SKM-1 treated with dmso at 0.1 percent for 144 hours (cell line): ENCODE data around the gene ARID1B.

ENCODE experiments used
- DNase-seq: peaks from one replicate; lab custom pipeline; 2025; ENCODE audit not compliant: unreplicated experiment; lab: John Stamatoyannopoulos, UW

The ARID1B gene

DNA sequence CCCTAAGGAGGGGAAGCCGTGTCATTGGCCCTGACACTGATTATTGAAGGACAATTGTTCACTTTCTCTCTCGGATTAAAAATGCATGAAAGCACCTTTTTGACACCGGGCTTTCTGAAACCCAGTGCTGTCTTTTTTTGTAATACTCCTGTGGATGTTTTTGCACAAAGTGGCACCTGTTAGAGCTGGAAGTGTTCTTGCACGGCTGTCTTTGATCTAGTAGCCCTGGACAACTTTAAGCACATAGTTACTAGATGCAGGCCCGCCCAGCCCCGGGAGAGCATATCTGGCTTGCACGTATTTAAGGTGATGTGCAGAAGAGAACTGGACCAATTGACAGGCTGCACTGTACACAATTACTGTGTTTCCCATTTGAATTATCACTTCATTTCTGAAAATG, 72.6 kb downstream of the ARID1B start:
- DNase-seq: no peak

DNA sequence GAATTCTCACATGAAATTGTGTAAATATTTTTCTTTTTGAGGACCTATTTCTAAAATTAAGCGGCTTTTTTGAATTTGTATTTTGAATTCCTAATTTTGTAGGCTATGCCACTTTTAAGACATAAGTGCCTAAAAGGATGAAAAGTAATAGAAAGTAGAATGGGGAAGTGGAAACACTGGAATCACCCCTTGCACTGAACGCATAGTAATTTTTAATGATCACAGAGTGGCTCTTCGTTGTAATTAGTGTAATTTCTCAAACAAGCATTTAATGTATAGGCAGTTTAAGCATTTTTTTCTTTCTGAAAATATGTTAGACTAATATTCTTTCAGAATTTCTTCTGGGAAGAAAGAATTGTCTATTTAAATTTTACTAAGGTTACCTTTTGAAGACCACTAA, 73.2 kb downstream of the ARID1B start:
- DNase-seq: no peak

DNA sequence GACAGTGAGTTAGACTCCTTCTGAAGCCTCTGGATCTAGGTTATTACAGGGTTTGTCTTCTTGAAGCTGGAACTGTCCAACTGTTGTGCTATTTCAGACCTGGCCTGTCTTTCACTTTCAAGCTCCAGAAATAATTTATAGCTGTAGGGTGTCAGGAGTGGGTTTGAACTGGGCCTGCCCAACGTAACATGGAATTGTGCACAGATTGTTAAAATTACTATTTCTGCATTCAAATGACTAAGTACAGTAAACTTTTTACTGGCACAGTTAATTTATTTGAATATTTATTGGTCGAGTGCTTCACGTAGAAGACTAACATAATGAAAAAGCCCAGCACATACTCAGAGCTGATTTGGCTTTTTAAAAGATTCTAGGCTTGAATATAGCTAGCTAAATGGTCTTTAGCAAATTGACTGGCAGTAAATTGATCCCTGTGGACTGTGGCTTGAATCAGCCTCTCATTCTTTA, 74.3 kb downstream of the ARID1B start:
- DNase-seq: no peak

DNA sequence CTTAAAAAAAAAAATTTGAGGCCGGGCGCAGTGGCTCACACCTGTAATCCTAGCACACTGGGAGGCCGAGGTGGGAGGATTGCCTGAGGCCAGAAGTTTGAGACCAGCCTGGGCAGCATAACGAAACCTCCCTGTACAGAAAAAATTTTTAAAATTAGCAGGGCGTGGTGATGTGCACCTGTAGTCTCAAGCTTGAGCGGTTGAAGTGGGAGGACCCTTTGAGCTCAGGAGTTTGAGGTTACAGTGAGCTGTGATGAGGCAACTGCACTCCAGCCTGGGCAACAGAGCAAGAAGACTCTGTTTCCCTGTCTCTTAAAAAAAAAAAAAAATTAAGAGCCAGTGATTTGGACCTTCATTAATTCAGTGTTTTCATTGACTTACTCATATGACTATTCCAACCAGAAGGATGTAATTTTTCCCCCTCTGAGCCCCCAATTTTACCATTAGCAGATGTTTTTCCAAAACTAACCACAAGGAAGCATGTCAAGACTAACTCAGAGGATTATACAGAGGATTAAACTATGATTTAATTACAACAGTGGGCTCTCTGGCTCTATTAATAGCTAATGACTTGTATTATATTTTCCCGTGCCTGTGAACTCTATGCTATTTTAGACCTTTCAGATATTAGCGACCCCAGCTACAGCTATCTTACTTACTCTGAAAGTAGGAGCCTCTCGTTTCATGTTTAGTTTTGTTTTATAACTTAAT, 75.1 kb downstream of the ARID1B start:
- no peak for DNase-seq

DNA sequence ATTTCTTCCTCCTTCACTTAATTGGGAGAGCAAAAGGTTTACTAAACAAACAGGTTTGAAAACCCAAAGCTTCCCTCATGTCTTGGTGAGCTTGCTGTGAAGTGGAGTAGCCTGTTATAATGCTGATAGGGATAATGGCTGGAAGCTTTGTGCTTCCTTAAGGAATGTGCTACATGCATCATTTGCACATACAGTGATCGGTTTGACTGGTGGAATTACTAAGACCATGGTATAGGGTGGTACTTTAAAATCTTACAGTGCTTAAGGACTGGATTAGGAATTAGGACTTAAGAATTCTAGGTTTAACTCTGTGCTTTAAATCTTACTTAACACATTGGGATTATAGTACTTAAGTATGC, 75.7 kb downstream of the ARID1B start:
- DNase-seq: no peak

DNA sequence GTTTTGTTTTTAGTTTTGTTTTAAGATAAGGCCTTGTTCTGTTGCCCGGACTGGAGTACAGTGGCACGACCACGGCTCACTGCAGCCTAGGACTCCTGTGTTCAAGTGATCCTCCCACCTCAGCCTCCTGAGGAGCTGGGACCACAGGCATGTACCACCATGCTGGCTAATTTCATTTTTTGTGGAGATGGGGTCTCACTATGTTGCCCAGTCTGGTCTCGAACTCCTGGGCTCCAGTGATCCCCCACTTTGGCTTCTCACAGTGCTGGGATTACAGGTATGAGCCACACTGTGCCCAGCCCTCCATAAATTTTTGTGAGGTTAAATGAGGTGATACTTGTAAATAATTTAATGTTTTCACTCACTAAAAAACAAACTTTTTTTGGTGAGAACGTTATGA, 76.6 kb downstream of the ARID1B start:
- no peak for DNase-seq

DNA sequence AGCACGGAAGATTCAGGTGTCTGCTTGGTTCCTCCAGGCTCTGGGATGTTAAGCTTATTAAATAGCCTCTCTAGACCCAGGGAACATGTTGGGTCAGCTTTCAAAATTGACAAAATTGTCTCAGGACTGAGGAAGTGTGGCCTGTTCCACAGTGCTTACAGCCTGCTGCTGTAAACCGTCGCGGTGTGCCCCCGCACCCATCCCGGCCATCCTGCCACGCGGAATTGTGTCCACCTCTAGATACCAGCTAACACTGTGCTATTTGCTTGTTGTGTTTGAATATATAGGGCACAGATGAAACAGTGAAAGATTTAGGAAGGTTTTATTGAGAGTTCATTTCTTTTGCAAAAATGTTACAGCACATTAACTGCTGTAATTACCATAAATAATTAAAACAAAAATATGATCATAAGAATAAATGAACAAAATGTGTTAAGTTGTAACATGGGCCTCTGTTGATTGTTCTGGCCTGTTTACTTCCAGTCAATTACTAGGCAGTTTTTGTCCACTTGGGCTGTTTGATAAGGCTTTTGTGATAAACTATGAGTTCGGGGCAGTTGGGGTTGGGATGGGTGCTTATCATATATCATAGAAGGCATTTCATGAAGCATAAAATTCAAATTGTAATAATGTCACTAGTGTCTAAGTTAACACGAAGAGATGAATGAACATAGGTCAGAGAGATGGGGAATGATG, 77.4 kb downstream of the ARID1B start:
- DNase-seq: no peak

DNA sequence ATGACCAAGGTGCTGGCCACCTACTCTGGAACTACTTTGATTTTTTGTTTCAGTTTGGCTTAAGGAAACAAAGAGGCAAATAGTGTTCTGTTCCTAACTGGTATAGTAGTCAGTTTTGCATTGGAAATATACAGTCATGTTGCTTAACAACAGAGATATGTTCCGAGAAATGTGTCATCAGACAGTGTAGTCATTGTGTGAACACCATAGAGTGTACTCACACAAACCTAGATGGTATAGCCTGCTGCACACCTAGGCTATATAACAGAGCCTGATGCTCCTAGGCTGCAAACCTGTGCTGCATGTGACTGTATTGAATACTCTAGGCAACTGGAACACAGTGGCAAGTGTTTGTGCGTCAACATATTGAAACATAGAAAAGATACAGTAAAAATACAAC, 80.4 kb downstream of the ARID1B start:
- DNase-seq: no peak

DNA sequence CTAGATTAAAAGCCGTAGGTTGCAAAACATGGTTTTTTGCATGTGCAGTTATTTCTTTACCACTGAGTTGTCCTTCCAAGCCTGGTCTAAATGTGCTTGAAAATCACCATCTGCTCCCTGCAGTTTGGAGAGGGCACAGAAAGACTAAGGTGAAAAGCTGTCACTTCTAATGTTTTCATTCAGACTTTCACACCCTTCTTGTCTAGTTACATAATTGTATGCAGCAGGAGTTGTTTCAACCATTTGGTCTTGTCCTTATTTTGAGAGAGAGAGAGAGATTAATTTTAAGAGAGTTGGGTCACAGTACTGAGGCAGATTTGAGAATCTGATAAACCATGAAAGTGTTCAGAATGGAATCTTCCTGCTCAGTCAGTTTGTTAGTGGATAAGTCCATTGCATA, 82.5 kb downstream of the ARID1B start:
- DNase-seq: no peak

DNA sequence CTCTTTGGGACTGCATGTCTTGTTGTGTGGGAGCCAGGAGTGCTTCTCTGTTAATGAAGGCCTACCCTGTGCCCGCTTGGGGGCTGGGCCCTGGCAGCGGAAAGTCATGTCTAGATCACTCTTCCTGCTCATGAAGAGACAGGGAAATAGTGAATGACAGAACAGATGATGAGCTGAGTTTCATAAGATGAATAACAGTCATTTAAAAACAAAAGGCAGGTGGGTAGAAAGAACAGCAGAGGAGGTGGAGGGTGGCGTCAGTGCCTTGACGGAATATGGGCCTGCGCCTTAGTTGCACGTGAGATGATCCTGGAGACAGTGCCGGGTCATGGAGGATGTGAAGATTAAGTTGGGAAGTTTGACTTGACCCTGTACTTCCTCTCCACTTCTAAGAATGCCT, 85.5 kb downstream of the ARID1B start:
- DNase-seq: no peak

DNA sequence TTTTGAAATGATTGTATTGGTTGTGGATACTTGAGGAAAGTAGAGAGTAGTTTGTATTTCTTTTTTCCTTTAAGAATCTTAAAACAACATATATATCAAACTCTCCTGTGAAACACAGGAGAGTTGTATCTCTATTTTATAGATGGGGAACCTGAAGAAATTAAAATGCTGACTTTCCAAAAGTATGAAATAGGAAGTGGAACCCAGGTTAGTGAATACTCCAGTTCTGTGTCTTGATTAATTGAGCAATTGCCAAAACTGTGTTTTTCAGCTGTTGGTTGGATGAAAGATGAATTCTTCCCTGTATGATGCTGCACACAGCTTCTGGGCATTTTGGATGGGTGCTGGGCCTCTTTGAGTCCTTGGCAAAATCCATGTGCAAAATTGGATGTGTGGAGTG, 86.3 kb downstream of the ARID1B start:
- no peak for DNase-seq

DNA sequence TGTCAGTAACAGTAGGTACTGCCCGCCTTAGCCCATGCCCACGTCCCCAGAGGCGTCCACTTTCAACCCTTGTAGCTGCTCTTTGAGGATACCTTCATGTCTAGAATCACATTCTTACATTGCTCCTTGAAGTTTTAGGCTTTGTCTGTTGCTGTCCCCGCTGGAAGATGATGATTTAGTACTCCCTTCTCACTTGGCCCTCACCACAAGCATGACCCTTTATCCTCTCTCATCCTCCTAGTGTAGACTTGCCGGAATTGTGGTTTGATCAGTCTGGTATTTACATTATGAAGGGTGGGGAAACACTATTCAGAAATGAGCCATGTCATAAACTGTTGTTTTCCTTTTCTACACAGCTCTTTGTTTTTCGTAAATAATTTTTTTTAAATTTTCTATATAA, 87.4 kb downstream of the ARID1B start:
- no peak for DNase-seq

DNA sequence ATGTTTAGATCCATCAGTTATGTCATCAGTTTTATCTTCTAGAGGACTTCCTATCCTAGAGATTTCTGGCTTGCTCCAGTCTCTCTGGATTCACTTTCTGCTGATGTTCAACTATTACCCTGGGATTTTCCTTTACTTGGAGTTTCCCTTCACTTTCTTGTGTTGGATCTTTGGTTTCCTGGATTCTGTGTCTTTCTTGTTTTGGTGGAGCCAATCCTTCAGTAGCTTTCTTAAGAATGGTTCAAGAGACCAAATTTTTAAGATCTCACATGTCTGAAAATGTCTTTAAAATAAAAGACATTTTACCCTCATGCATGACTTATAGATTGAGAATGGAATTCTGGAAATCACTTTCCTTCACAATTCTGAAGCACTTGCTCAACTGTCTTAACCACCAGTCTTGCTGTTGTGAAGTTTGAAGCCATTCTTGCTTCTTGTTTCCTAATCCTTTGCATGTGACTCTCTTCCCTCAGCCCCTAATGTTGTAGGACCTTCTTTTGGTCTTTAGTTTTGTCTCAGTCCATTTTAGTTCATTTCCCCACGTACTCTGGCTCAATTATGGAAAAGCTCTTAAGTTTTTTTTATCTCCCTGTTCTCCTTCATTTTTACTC, 87.9 kb downstream of the ARID1B start:
- no peak for DNase-seq

DNA sequence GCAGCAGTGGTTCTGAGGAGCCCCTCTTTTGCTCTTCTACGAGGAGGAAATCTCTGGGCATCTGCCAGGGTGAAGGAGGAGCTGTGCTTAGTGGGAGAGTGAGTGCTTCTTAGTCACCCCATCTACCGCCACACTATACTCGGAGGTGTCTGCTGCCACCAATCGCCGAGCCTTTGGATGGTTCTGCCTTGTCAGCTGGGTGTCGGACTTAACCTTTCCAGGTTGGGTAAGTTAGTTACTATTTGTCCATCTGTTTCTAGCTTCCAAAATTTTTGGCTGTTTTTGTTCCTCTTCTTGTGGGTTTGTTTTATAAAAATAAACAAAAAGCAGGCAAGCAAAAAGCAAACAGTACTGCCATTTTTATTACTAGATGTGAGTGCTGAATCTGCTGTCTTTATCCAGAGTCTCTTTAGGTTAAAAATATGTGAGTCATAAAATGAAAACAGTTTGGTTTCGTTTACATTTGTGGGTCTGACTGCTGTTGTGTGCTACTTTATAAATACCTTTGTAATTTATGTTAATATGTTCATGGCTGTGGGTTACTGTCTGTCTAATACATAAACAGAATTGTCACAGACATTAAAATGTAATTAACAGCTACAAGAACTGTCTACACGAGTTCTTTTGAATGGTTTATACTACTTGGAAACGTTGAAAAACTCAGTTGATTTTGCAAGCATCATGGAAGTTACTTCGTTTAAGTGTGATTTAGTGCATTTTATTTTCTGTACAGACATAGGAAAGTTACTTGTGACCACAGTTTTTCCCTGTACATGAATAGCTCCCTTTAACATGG, 89.2 kb downstream of the ARID1B start:
- DNase-seq: no peak

DNA sequence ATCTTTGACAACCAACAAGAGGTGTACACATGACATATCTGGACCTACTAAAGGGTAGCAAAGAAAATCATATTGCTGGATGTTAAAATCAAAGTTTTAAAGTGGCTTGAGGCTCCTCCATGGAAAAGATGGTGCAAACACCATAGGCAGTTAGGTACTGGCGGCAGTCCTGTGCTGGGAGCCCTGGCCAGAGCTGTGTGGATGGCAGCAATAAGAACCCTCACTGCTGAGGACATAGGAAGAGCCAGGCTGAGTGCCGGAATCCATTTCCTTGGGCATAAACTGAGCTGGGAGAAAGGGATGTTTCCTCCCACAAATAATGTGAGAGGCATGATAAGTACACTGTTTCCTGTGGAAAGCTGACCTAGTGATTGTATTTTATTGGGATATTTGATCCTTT, 89.9 kb downstream of the ARID1B start:
- DNase-seq: no peak

DNA sequence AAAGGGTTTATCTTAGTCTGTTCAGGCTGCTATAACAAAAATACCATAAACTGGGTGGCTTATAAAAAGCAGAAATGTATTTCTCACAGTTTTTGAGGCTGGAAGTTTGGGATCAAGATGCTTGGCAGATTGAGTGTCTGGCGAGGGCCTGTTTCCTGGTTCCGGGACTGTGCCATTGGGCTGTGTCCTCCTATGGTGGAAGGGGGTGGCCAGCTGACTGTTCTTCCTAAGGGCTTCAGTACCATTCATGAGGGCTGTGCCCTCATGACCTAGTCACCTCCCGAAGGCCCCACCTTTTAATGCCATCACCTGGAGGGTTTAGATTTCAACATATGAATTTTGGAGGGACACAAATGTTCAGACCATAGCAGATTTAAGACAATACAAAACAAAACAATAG, 91.2 kb downstream of the ARID1B start:
- no peak for DNase-seq

DNA sequence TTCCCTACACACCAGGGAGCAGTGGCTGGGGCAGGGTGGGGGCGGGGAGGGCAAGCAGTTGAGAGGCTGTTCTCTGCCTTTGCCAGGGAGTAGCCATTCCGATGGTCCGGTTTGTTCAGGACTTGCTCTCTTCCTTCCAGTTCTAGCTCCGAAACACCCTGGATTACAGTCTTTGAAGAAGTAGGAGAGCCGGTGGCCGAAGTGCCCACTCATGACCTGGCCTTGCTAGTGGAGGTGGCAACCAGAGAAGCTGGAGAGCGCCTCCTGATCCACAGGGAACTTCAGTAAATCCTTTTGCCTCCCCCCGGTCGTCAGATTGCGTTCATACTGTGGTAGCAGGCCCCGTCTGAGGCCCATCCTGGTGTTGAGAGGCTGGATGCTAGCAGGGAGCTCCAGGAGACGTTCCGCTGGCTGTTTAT, 92.8 kb downstream of the ARID1B start:
- no peak for DNase-seq

DNA sequence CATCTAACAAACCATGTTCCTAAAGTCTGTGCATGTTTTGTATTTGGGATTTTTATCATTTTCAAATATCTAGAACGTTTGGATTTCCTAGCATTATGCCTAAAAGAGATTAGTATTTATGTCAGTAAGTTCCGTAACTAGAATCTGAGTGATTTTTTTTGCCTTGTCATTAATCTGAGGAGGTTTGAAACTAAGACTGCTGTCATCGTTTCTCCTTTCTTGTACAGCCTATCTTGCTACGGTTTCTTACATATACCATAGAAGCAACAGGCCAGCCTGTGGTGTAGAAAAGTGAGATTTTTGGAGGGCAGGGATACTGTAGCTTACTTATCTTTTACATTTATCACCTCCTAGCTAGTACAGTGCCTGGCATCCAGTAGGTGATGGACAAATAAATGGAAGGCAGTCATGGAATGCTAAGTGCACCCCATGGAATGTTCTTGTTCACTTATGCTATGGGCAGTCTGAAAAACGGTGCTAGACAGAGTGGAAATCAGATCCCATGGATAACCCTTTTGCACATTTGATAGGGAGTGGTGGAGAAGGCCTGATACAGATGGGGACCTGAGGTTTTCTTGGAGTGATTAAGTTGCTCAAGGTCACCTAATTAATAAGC, 93.9 kb downstream of the ARID1B start:
- DNase-seq: no peak

DNA sequence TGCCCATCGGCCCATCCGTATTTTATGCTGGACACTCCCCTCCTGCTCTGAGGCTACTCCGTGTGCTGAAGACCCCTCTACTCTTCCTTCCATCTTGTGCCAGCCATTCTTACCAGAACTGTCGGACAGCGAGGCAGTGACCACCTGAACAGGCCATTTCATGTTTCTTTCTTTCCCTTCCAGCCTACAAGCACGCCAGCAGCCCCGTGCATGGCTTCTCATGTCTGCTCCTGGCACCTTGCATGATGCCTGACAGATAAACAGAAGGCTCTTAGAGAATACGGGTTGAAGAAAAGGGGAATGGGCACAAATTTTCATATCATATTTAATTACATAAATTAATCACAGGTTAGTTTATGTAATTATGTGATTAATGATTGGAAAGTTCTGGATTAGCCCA, 95.7 kb downstream of the ARID1B start:
- no peak for DNase-seq

DNA sequence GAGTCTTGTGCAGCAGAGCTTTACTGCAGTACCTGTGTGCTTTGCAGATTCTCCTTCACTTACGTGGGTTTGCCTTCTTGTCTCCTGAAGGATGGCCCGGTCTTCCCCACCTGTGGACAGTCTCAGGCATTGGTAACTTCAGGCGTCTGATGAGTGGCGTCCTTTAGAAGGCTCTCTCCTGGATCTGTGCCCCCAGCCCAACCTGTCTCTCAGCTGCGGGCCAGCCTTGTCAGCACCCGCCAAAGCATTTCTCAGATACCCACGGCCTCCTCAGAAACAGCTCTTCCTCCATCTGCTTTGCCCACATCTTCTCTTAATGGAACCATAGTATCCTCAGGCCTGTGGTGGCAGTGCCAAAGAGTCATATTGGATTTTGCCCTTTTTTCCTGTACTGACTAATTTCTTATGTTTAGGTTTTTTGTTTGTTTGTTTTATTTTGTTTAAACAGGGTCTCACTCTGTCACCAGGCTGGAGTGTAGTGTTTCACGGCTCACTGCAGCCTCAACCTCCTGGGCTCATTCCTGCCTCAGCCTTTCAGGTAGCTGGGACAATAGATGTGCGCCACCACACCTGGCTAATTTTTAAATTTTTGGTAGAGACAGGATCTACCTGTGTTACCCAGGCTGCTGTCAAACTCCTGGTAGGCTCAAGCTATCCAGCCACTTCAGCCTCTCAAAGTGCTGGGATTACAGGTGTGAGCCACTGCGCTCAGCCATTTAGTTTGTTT, 96.6 kb downstream of the ARID1B start:
- no peak for DNase-seq

DNA sequence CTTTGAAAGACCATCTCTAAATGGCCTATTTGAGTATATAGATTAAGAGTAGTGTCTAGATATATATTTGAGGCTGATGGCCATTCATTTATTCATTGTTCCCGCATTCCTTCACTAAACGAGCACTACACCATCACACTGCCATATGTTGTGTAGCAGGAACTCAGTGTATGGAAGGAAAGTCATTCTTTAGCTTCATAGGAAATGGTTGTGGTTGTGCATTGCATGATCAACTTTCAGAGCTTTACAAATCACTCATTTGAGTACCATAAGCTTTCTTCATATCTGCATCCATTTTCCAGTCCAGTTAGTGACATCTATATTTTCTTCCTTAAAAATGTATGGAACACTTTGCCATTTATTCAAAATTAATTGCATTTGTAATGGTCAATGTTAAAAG, 97.9 kb downstream of the ARID1B start:
- DNase-seq: no peak
